ENCODE results near the gene KIF6. TPM values are rescaled to one million over a fixed set of nuclear protein-coding genes. Genes with fewer than 3 reads are reported as not detected.

KIF6 gene
- total RNA-seq, 1 donor from 2014 or later = 2.0 TPM

- H3K4me3 Mint-ChIP-seq (ENCODE audit: unreplicated experiment) = no peak overlapping the region
- Histone ChIP-seq H4K20me1 (ENCODE audit: insufficient read depth, low read length) (no peaks in the 10 kb centered on the region), H2AFZ (ENCODE audit: low read depth, low read length) (no peak overlapping the region), H3K4me1 (ENCODE audit: insufficient read depth, low read length) (peaks cover 11% of the 10 kb centered on the region), H3K36me3 (ENCODE audit: insufficient read depth, low read length) (no peaks in the 10 kb centered on the region), H3K79me2 (ENCODE audit: insufficient read depth, low read length) (no peaks in the 10 kb centered on the region), H3K4me3 (ENCODE audit: insufficient read depth, low read depth, low read length) (no peak overlapping the region), H3K27ac (ENCODE audit: low read depth, low read length) (no peak overlapping the region), H3K9ac (ENCODE audit: low read length) (no peak overlapping the region), H3K27me3 (ENCODE audit: insufficient read depth, low read length) (no peaks in the 10 kb centered on the region), H3K9me3 (ENCODE audit: insufficient read depth, low read depth, low read length) (no peaks in the 10 kb centered on the region), H3K4me2 (ENCODE audit: low read length) (no peak overlapping the region)
- no peaks in the 10 kb centered on the region for H3K36me3 Mint-ChIP-seq (ENCODE audit: low read depth, unreplicated experiment)
- no peak for FAIRE-seq
- no peak overlapping the region for H3K27ac Mint-ChIP-seq (ENCODE audit: unreplicated experiment)
- H3K27me3 Mint-ChIP-seq (ENCODE audit: low read depth, unreplicated experiment) = peaks cover 1% of the 10 kb centered on the region
- no peaks in the 10 kb centered on the region for H3K9me3 Mint-ChIP-seq (ENCODE audit: unreplicated experiment)
- TF ChIP-seq EZH2 (IDR thresholded peaks at IDR 0.05; ENCODE audit: insufficient read depth, low read length) (no peak), CTCF (IDR thresholded peaks at IDR 0.05; ENCODE audit: insufficient read depth, low read depth, low read length) (no peak)
- no peak for DNase-seq (ENCODE audit: low read depth)
- peaks cover 14% of the 10 kb centered on the region for H3K4me1 Mint-ChIP-seq (ENCODE audit: low read depth, unreplicated experiment)
Observed at GRCh38 chr6:39369987-39370386, 355.2 kb downstream of the KIF6 start.

- no peak overlapping the region for H2AFZ ChIP-seq (ENCODE audit: low read depth, low read length)
- Mint-ChIP-seq H3K4me1 (ENCODE audit: low read depth, unreplicated experiment) (peaks cover 14% of the 10 kb centered on the region), H3K27ac (ENCODE audit: unreplicated experiment) (no peak overlapping the region), H3K4me3 (ENCODE audit: unreplicated experiment) (no peak overlapping the region), H3K27me3 (ENCODE audit: low read depth, unreplicated experiment) (no peaks in the 10 kb centered on the region), H3K9me3 (ENCODE audit: unreplicated experiment) (no peaks in the 10 kb centered on the region), H3K36me3 (ENCODE audit: low read depth, unreplicated experiment) (no peaks in the 10 kb centered on the region)
- FAIRE-seq = no peak
- no peak overlapping the region for H3K4me2 ChIP-seq (ENCODE audit: low read length)
- no peaks in the 10 kb centered on the region for H3K79me2 ChIP-seq (ENCODE audit: insufficient read depth, low read length)
- H3K4me1 ChIP-seq (ENCODE audit: insufficient read depth, low read length) = peaks cover 12% of the 10 kb centered on the region
- TF ChIP-seq CTCF (IDR thresholded peaks at IDR 0.05; ENCODE audit: insufficient read depth, low read depth, low read length) (no peak), EZH2 (IDR thresholded peaks at IDR 0.05; ENCODE audit: insufficient read depth, low read length) (no peak)
- no peak overlapping the region for H3K27ac ChIP-seq (ENCODE audit: low read depth, low read length)
- H3K9ac ChIP-seq (ENCODE audit: low read length) = no peak overlapping the region
- H3K9me3 ChIP-seq (ENCODE audit: insufficient read depth, low read depth, low read length) = no peaks in the 10 kb centered on the region
- H3K4me3 ChIP-seq (ENCODE audit: insufficient read depth, low read depth, low read length) = no peak overlapping the region
- no peaks in the 10 kb centered on the region for H4K20me1 ChIP-seq (ENCODE audit: insufficient read depth, low read length)
- H3K36me3 ChIP-seq (ENCODE audit: insufficient read depth, low read length) = no peaks in the 10 kb centered on the region
- no peak for DNase-seq (ENCODE audit: low read depth)
- no peaks in the 10 kb centered on the region for H3K27me3 ChIP-seq (ENCODE audit: insufficient read depth, low read length)
Observed at GRCh38 chr6:39367700-39368099, 357.5 kb downstream of the KIF6 start.

GRCh38 chr6:39366931-39367618 is 358.1 kb downstream of the KIF6 start:
- Histone ChIP-seq H3K9ac (ENCODE audit: low read length) (no peak overlapping the region), H3K9me3 (ENCODE audit: insufficient read depth, low read depth, low read length) (no peaks in the 10 kb centered on the region), H2AFZ (ENCODE audit: low read depth, low read length) (no peak overlapping the region), H3K79me2 (ENCODE audit: insufficient read depth, low read length) (no peaks in the 10 kb centered on the region), H3K36me3 (ENCODE audit: insufficient read depth, low read length) (no peaks in the 10 kb centered on the region), H3K4me2 (ENCODE audit: low read length) (no peak overlapping the region), H4K20me1 (ENCODE audit: insufficient read depth, low read length) (no peaks in the 10 kb centered on the region), H3K4me1 (ENCODE audit: insufficient read depth, low read length) (peaks cover 12% of the 10 kb centered on the region), H3K4me3 (ENCODE audit: insufficient read depth, low read depth, low read length) (no peak overlapping the region), H3K27ac (ENCODE audit: low read depth, low read length) (no peak overlapping the region), H3K27me3 (ENCODE audit: insufficient read depth, low read length) (no peaks in the 10 kb centered on the region)
- no peak overlapping the region for H3K27ac Mint-ChIP-seq (ENCODE audit: unreplicated experiment)
- H3K4me3 Mint-ChIP-seq (ENCODE audit: unreplicated experiment) = no peak overlapping the region
- DNase-seq (ENCODE audit: low read depth) = no peak
- H3K4me1 Mint-ChIP-seq (ENCODE audit: low read depth, unreplicated experiment) = peaks cover 14% of the 10 kb centered on the region
- H3K9me3 Mint-ChIP-seq (ENCODE audit: unreplicated experiment) = no peaks in the 10 kb centered on the region
- no peak for FAIRE-seq
- no peak for TF ChIP-seq EZH2 (IDR thresholded peaks at IDR 0.05; ENCODE audit: insufficient read depth, low read length)
- TF ChIP-seq CTCF (IDR thresholded peaks at IDR 0.05; ENCODE audit: insufficient read depth, low read depth, low read length) = no peak
- no peaks in the 10 kb centered on the region for H3K27me3 Mint-ChIP-seq (ENCODE audit: low read depth, unreplicated experiment)
- no peaks in the 10 kb centered on the region for H3K36me3 Mint-ChIP-seq (ENCODE audit: low read depth, unreplicated experiment)
